ENCODE results near the gene FGD3. TPM values are rescaled to one million over a fixed set of nuclear protein-coding genes. Genes with fewer than 3 reads are reported as not detected.

Gene FGD3
- total and polyA plus RNA-seq, 2 donors (not counting 1 experiment from before 2014, with no cell fraction given): 130 to 134 TPM

GRCh38 chr9:93035821-93036351 lies 88.6 kb downstream of the FGD3 start:
- Mint-ChIP-seq H3K27ac (no peak overlapping the region), H3K4me1 (peaks cover 51% of the 10 kb centered on the region), H3K9me3 (ENCODE audit: insufficient read depth) (no peaks in the 10 kb centered on the region), H3K27me3 (no peaks in the 10 kb centered on the region), H3K4me3 (no peak overlapping the region)
- 89% methylated on average over 10 of the region's 13 CpGs for WGBS (ENCODE audit: insufficient coverage)
- H3K27me3 ChIP-seq (replicated peaks in 1 of 4; ENCODE audit: control extremely low read depth in 1 of 4, control insufficient read depth in 3 of 4, insufficient read depth in 4 of 4, low read length in 3 of 4): no peaks in the 10 kb centered on the region
- H3K4me2 ChIP-seq (replicated peaks; ENCODE audit: low read depth, low read length, poor library complexity, severe bottlenecking): no peak overlapping the region
- peaks cover 3 to 23% of the 10 kb centered on the region in 2 donors for H3K4me1 ChIP-seq (ENCODE audit: control insufficient read depth in 2 of 2, insufficient read depth in 2 of 2, low read length in 2 of 2)
- no peak overlapping the region for H3K27ac ChIP-seq (ENCODE audit: low read length in 2 of 2)
- TF ChIP-seq EZH2 (IDR thresholded peaks at IDR 0.05; ENCODE audit: borderline replicate concordance, insufficient read depth, low read depth, low read length, poor library complexity, severe bottlenecking): no peak
- TF ChIP-seq, protein P1, sequence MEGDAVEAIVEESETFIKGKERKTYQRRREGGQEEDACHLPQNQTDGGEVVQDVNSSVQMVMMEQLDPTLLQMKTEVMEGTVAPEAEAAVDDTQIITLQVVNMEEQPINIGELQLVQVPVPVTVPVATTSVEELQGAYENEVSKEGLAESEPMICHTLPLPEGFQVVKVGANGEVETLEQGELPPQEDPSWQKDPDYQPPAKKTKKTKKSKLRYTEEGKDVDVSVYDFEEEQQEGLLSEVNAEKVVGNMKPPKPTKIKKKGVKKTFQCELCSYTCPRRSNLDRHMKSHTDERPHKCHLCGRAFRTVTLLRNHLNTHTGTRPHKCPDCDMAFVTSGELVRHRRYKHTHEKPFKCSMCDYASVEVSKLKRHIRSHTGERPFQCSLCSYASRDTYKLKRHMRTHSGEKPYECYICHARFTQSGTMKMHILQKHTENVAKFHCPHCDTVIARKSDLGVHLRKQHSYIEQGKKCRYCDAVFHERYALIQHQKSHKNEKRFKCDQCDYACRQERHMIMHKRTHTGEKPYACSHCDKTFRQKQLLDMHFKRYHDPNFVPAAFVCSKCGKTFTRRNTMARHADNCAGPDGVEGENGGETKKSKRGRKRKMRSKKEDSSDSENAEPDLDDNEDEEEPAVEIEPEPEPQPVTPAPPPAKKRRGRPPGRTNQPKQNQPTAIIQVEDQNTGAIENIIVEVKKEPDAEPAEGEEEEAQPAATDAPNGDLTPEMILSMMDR (IDR thresholded peaks at IDR 0.05): no peak
- ChIA-PET CTCF (no interaction called here), POLR2A (no interaction called here)
- no peaks in the 10 kb centered on the region for H3K79me2 ChIP-seq (ENCODE audit: control insufficient read depth, insufficient read depth, low read length)
- H3K9ac ChIP-seq (ENCODE audit: low read length): no peak overlapping the region
- H3K9me3 ChIP-seq (ENCODE audit: control extremely low read depth in 1 of 3, control insufficient read depth in 2 of 3, insufficient read depth in 1 of 3, low read length in 2 of 3): peaks cover 0 to under 1% (median 0%) of the 10 kb centered on the region in 3 donors
- peaks cover 0 to 55% of the 10 kb centered on the region in 2 experiments for H3K36me3 ChIP-seq (replicated peaks in 1 of 2; ENCODE audit: control extremely low read depth in 1 of 2, control insufficient read depth in 1 of 2, extremely low read depth in 1 of 2, insufficient read depth in 2 of 2, low read length in 1 of 2)
- peaks cover 5% of the 10 kb centered on the region for H4K20me1 ChIP-seq (ENCODE audit: control insufficient read depth, insufficient read depth, low read length, poor library complexity, severe bottlenecking)
- intact Hi-C loops (cut with micrococcal nuclease): no loop called here
- no peak overlapping the region for H2AFZ ChIP-seq (ENCODE audit: insufficient read depth, low read depth, low read length, poor library complexity, severe bottlenecking)
- ATAC-seq (ENCODE audit: low read depth): no peak
- DNase-seq: no peak
- H3K4me3 ChIP-seq (ENCODE audit: control extremely low read depth in 1 of 5, extremely low read depth in 1 of 5, insufficient read depth in 1 of 5, low read depth in 2 of 5, low read length in 4 of 5): no peak overlapping the region

DNA sequence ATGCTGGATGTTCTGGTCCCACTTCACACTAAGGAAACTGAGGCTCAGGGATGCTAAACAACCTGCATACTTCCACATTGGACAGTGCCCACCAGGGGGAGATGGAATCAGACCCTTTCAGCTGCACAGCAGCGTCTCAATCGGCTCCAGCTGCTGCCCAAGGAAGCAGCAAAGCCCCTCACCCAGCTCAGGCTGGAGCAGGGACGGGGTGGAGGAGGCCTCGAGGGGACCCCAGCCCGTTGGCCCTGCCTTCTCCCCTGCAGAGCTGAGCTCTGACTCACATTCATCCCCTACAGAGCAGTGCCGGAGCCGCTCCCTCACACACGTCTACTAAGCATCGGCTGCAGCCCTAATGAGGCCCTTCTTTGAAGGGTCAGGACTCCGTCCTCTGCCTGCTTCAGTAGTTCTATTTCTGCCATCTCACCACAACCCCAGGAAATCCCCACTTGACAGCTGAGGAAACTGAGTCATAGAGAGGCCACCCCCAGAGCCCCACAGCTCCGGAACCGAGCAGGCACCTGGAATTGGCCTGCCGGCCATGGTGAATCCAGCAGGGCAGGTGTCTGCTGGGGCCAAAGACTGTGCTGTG lies 89.7 kb downstream of the FGD3 start:
- DNase-seq (no peak), ATAC-seq (ENCODE audit: low read depth) (no peak)
- ChIA-PET POLR2A (no interaction called here), CTCF (interaction anchor here (0.7 to 1.5 kb wide), 4 partner anchors 25 to 79 kb away, joined by 3 to 7 read pairs (median 4); no protein-coding TSS in a partner anchor)
- Histone ChIP-seq H3K4me1 (ENCODE audit: control insufficient read depth in 2 of 2, insufficient read depth in 2 of 2, low read length in 2 of 2) (peaks cover 3 to 26% of the 10 kb centered on the region in 2 donors), H3K9ac (ENCODE audit: low read length) (no peak overlapping the region), H3K4me3 (ENCODE audit: control extremely low read depth in 1 of 5, extremely low read depth in 1 of 5, insufficient read depth in 1 of 5, low read depth in 2 of 5, low read length in 4 of 5) (no peak overlapping the region), H3K27ac (ENCODE audit: low read length in 2 of 2) (no peak overlapping the region), H3K4me2 (replicated peaks; ENCODE audit: low read depth, low read length, poor library complexity, severe bottlenecking) (no peak overlapping the region), H4K20me1 (ENCODE audit: control insufficient read depth, insufficient read depth, low read length, poor library complexity, severe bottlenecking) (no peaks in the 10 kb centered on the region), H3K27me3 (replicated peaks in 1 of 4; ENCODE audit: control extremely low read depth in 1 of 4, control insufficient read depth in 3 of 4, insufficient read depth in 4 of 4, low read length in 3 of 4) (no peaks in the 10 kb centered on the region), H3K9me3 (ENCODE audit: control extremely low read depth in 1 of 3, control insufficient read depth in 2 of 3, insufficient read depth in 1 of 3, low read length in 2 of 3) (peaks cover 0 to 7% (median 0%) of the 10 kb centered on the region in 3 donors), H2AFZ (ENCODE audit: insufficient read depth, low read depth, low read length, poor library complexity, severe bottlenecking) (no peak overlapping the region), H3K36me3 (replicated peaks in 1 of 2; ENCODE audit: control extremely low read depth in 1 of 2, control insufficient read depth in 1 of 2, extremely low read depth in 1 of 2, insufficient read depth in 2 of 2, low read length in 1 of 2) (peaks cover 0 to 44% of the 10 kb centered on the region in 2 experiments), H3K79me2 (ENCODE audit: control insufficient read depth, insufficient read depth, low read length) (no peaks in the 10 kb centered on the region)
- Mint-ChIP-seq H3K4me3 (no peak overlapping the region), H3K27me3 (no peaks in the 10 kb centered on the region), H3K9me3 (ENCODE audit: insufficient read depth) (no peaks in the 10 kb centered on the region), H3K27ac (no peak overlapping the region), H3K4me1 (peaks cover 48% of the 10 kb centered on the region)
- TF ChIP-seq, protein P1 (IDR thresholded peaks at IDR 0.05): no peak
- no peak for TF ChIP-seq EZH2 (IDR thresholded peaks at IDR 0.05; ENCODE audit: borderline replicate concordance, insufficient read depth, low read depth, low read length, poor library complexity, severe bottlenecking)
- WGBS (ENCODE audit: insufficient coverage): 81% methylated on average over 13 of the region's 13 CpGs
- intact Hi-C loops (cut with micrococcal nuclease): no loop called here

Data from B cell (primary cell).